ENCODE results near the gene FANCC.
"Not testable (repeated sequence)": the region's sequence is repeated elsewhere in the genome, so short reads cannot be mapped to it uniquely, and the experiment has no call there.

FANCC gene

GRCh38 chr9:95327239-95327865, 9.8 kb upstream of the FANCC start:
- DNase-seq: no peak

- no peak for DNase-seq
Measured at GRCh38 chr9:95325221-95325620, 7.7 kb upstream of the FANCC start.

GRCh38 chr9:95317893-95318211, 343 bp upstream of the FANCC start:
- no peak for DNase-seq

GRCh38 chr9:95316794-95317118, 753 bp downstream of the FANCC start:
- peak; percentile 98 for DNase-seq

GRCh38 chr9:95316274-95316673, 1.2 kb downstream of the FANCC start:
- DNase-seq: peak; percentile 67

GRCh38 chr9:95315108-95315746, 2.3 kb downstream of the FANCC start:
- peak; percentile 66 for DNase-seq

GRCh38 chr9:95313010-95313498, 4.5 kb downstream of the FANCC start:
- peak; percentile 100 for DNase-seq

GRCh38 chr9:95311961-95312360, 5.5 kb downstream of the FANCC start:
- no peak for DNase-seq

GRCh38 chr9:95307538-95307937, 10.0 kb downstream of the FANCC start:
- DNase-seq: no peak

GRCh38 chr9:95306819-95307218, 10.7 kb downstream of the FANCC start:
- no peak for DNase-seq

- peak; percentile 15 for DNase-seq
Measured at GRCh38 chr9:95305770-95306492, 11.6 kb downstream of the FANCC start.

GRCh38 chr9:95302479-95302878, 15.0 kb downstream of the FANCC start:
- no peak for DNase-seq

- DNase-seq: no peak
Measured at GRCh38 chr9:95297760-95298159, 19.7 kb downstream of the FANCC start.

GRCh38 chr9:95297316-95297715, 20.2 kb downstream of the FANCC start:
- DNase-seq: no peak

GRCh38 chr9:95296761-95297160, 20.7 kb downstream of the FANCC start:
- DNase-seq: no peak

- not testable (repeated sequence) for DNase-seq
Measured at GRCh38 chr9:95293296-95293695, 24.2 kb downstream of the FANCC start.

GRCh38 chr9:95292226-95292625, 25.3 kb downstream of the FANCC start:
- no peak for DNase-seq

- DNase-seq: no peak
Measured at GRCh38 chr9:95286151-95286550, 31.4 kb downstream of the FANCC start.

GRCh38 chr9:95285307-95285706, 32.2 kb downstream of the FANCC start:
- no peak for DNase-seq

GRCh38 chr9:95284162-95285080, 33.1 kb downstream of the FANCC start:
- DNase-seq: no peak

GRCh38 chr9:95283673-95284072, 33.8 kb downstream of the FANCC start:
- no peak for DNase-seq

- no peak for DNase-seq
Measured at GRCh38 chr9:95282332-95282731, 35.2 kb downstream of the FANCC start.

GRCh38 chr9:95280745-95281144, 36.8 kb downstream of the FANCC start:
- DNase-seq: no peak
